ENCODE measurements around the gene KIF26B.

The KIF26B gene

GRCh38 chr1:245207056-245207638 is 52.4 kb downstream of the KIF26B start:
- no peak overlapping the region for H3K4me3 ChIP-seq (ENCODE audit: low read depth, low read length)
- TF ChIP-seq, protein P1, sequence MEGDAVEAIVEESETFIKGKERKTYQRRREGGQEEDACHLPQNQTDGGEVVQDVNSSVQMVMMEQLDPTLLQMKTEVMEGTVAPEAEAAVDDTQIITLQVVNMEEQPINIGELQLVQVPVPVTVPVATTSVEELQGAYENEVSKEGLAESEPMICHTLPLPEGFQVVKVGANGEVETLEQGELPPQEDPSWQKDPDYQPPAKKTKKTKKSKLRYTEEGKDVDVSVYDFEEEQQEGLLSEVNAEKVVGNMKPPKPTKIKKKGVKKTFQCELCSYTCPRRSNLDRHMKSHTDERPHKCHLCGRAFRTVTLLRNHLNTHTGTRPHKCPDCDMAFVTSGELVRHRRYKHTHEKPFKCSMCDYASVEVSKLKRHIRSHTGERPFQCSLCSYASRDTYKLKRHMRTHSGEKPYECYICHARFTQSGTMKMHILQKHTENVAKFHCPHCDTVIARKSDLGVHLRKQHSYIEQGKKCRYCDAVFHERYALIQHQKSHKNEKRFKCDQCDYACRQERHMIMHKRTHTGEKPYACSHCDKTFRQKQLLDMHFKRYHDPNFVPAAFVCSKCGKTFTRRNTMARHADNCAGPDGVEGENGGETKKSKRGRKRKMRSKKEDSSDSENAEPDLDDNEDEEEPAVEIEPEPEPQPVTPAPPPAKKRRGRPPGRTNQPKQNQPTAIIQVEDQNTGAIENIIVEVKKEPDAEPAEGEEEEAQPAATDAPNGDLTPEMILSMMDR (conservative IDR thresholded peaks at IDR 0.05; ENCODE audit: low read depth, low read length) = no peak
- no peak for DNase-seq (ENCODE audit: low read depth)

DNA sequence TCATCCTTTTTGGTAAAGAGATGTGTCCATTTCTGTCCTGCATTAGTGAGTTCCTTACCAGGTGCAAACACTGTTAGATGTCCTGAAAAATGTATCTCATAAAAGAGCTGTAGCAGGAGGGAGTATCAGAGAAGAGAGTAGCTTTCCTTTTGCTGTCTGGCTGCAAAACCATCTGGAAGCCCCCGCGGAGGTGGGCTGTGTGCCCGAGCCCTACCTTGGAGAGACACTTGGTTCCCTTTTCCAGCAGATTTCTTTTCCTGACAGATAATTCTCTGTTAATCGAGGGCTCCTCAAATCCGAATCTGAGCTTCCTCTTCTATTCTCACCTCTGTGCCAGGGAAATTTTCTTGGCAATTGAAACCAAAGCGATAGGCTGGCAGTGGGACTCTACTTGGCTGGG is 53.0 kb downstream of the KIF26B start:
- no peak for DNase-seq (ENCODE audit: low read depth)
- TF ChIP-seq, protein P1 (conservative IDR thresholded peaks at IDR 0.05; ENCODE audit: low read depth, low read length) = no peak
- H3K4me3 ChIP-seq (ENCODE audit: low read depth, low read length) = no peak overlapping the region

- TF ChIP-seq, protein P1 (conservative IDR thresholded peaks at IDR 0.05; ENCODE audit: low read depth, low read length) = no peak
- H3K4me3 ChIP-seq (ENCODE audit: low read depth, low read length) = no peak overlapping the region
- DNase-seq (ENCODE audit: low read depth) = no peak
Observed at GRCh38 chr1:245209658-245210435, 55.1 kb downstream of the KIF26B start.

DNA sequence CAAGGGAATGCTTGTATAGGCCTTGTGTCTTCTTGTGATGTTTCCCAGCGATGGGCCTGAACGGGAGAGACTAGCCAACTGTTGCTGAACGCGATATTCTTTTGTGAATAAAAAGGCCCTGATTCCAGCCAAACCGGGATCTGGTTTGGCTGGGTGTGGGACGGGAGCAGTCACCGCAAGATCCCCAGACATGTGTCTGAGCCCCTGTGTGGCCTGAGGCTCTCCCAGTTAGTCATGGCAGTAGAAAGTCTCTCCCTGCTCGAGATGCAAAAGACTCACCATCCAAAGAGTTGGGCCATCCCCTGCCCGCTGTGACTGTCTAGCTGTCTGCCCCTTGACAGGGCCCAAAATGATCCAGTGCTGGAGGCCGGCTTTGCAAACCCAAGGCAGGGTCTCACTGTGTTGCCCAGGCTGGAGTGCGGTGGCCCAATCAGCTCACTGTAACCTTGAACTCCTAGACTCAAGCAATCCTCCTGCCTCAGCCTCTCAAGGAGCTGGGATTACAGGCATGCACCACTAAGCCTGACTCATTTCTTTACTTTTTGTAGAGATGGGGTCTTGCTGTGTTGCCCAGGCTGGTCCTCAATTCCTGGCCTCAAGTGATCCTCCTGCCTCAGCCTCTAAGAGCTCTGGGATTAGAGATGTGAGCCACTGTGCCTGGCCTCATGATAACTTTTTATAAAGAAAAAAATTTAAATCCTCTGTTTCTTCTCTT is 56.4 kb downstream of the KIF26B start:
- no peak overlapping the region for H3K4me3 ChIP-seq (ENCODE audit: low read depth, low read length)
- DNase-seq (ENCODE audit: low read depth) = no peak
- TF ChIP-seq, protein P1 (conservative IDR thresholded peaks at IDR 0.05; ENCODE audit: low read depth, low read length) = no peak

- TF ChIP-seq, protein P1 (conservative IDR thresholded peaks at IDR 0.05; ENCODE audit: low read depth, low read length) = no peak
- DNase-seq (ENCODE audit: low read depth) = no peak
- H3K4me3 ChIP-seq (ENCODE audit: low read depth, low read length) = no peak overlapping the region
Observed at GRCh38 chr1:245211761-245212160, 57.0 kb downstream of the KIF26B start.

DNA sequence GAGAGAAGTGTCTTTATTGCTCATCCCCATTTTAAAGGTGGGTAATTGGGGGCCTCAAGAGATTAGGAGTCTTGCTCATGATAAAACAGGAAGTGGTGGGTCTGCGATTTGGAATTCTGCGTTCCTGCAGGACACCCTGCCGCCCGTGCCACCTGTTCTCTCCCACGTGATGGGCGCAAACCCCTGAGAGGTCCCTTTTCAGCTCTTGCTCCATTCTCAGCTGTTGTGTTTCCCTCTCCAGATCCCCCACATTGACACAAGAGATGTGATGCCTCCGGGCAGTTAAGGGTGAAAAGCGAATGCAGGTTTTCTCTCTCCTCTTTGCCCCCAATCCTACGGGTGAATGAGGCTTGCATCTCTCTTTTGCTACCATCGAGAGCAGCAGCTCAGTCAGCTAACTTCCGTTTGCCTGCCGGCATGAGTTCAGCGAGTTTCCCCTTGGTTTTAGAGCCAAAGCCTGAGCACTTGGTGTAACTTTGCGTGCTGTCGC is 57.5 kb downstream of the KIF26B start:
- TF ChIP-seq, protein P1 (conservative IDR thresholded peaks at IDR 0.05; ENCODE audit: low read depth, low read length) = no peak
- no peak overlapping the region for H3K4me3 ChIP-seq (ENCODE audit: low read depth, low read length)
- DNase-seq (ENCODE audit: low read depth) = no peak
